ENCODE data around the gene XPR1.

DNA sequence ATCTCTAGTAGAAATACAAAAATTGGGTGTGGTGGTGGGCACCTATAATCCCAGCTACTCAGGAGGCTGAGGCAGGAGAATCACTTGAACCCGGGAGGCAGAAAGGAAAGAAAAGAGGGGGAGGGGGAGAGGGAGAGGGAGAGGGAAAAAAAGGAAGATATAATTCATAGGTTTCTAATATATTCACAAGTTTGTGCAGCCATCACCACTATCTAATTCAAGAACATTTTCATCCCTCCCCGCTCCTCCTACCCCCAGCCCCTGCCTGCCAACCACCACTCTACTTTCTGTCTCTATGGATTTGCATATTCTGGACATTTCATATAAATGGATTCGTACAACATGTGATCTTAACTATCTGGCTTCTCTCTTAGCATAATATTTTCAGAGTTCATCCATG, 147.8 kb downstream of the XPR1 start:
- TF ChIP-seq, protein P1, sequence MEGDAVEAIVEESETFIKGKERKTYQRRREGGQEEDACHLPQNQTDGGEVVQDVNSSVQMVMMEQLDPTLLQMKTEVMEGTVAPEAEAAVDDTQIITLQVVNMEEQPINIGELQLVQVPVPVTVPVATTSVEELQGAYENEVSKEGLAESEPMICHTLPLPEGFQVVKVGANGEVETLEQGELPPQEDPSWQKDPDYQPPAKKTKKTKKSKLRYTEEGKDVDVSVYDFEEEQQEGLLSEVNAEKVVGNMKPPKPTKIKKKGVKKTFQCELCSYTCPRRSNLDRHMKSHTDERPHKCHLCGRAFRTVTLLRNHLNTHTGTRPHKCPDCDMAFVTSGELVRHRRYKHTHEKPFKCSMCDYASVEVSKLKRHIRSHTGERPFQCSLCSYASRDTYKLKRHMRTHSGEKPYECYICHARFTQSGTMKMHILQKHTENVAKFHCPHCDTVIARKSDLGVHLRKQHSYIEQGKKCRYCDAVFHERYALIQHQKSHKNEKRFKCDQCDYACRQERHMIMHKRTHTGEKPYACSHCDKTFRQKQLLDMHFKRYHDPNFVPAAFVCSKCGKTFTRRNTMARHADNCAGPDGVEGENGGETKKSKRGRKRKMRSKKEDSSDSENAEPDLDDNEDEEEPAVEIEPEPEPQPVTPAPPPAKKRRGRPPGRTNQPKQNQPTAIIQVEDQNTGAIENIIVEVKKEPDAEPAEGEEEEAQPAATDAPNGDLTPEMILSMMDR (IDR thresholded peaks at IDR 0.05): no peak
- no peak for TF ChIP-seq POLR2A (IDR thresholded peaks at IDR 0.05)

Measured in uterus (tissue), 2 donors.